Osteocyte (in vitro differentiated cells): ENCODE results near the gene CSAG3. TPM values are rescaled to one million over a fixed set of nuclear protein-coding genes. Genes with fewer than 3 reads are reported as not detected.
"Not testable (repeated sequence)": the region's sequence is repeated elsewhere in the genome, so short reads cannot be mapped to it uniquely, and the experiment has no call there.

ENCODE experiments used
- DNase-seq: peaks from one replicate; pipeline ENCODE4 v3.0.0; 2021; ENCODE audit warnings: mixed read lengths; ENCODE audit not compliant: unreplicated experiment; ENCODE audit errors: extremely low spot score
- H3K27ac Mint-ChIP-seq: one replicate; pipeline ENCODE4 v1.8.0; 2021; ENCODE audit warnings: mild to moderate bottlenecking, mixed read lengths; ENCODE audit not compliant: unreplicated experiment
- H3K27me3 Mint-ChIP-seq: one replicate; pipeline ENCODE4 v1.8.0; 2021; ENCODE audit warnings: mixed read lengths; ENCODE audit not compliant: unreplicated experiment
- H3K36me3 Mint-ChIP-seq: one replicate; pipeline ENCODE4 v1.8.0; 2021; ENCODE audit warnings: mixed read lengths; ENCODE audit not compliant: unreplicated experiment
- H3K4me1 Mint-ChIP-seq: one replicate; pipeline ENCODE4 v1.8.0; 2021; ENCODE audit warnings: mixed read lengths; ENCODE audit not compliant: unreplicated experiment
- H3K4me3 Mint-ChIP-seq: one replicate; pipeline ENCODE4 v1.8.0; 2021; ENCODE audit warnings: mild to moderate bottlenecking, moderate library complexity, mixed read lengths; ENCODE audit not compliant: unreplicated experiment
- H3K9me3 Mint-ChIP-seq: one replicate; pipeline ENCODE4 v1.8.0; 2021; ENCODE audit warnings: mixed read lengths; ENCODE audit not compliant: unreplicated experiment
- long read RNA-seq: library from polyadenylated mRNA; unstranded; transcript quantifications from one replicate; pipeline ENCODE4 v2.0.0, GENCODE V29; 2021
- total RNA-seq: library from RNA; stranded (reverse); gene quantifications from 2 replicates; pipeline ENCODE4 v1.2.1, GENCODE V29; 2021
- TF ChIP-seq, protein P1 (sequence below): fragments of 200-600 bp; sonication (generic); IDR thresholded peaks from 2 replicates; pipeline ENCODE4 v1.5.0; 2021; ENCODE audit warnings: antibody characterized with exemption, mild to moderate bottlenecking, moderate library complexity

CSAG3 gene
- total RNA-seq, result not detected in 2 replicates
- long read RNA-seq, result 0 reads

DNA sequence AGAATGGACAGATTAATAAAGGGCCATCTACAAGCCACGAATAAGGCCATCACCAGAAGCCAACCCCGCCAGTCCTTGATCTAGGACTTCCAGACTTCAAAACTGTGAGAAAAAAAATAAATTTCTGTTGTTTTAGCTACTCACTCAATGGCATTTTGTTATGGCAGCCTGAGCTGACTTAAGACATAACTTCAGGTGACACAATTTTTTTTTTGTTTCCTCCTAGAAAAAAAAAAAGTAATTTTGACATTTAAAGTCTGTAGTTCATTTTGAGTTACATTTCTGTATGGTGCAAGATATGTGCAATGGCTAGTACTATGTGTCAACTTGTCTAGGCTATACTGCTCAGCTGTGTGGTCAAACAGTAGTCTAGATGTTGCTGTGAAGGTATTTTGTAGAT is at the start of gene CSAG3:
Gene CSAG3 (plus strand): TSS at position 301 of the 400 bp plus-strand sequence.
- H3K36me3 Mint-ChIP-seq, H3K9me3 Mint-ChIP-seq, H3K27me3 Mint-ChIP-seq, H3K27ac Mint-ChIP-seq, H3K4me3 Mint-ChIP-seq, H3K4me1 Mint-ChIP-seq, DNase-seq: not testable (repeated sequence)

DNA sequence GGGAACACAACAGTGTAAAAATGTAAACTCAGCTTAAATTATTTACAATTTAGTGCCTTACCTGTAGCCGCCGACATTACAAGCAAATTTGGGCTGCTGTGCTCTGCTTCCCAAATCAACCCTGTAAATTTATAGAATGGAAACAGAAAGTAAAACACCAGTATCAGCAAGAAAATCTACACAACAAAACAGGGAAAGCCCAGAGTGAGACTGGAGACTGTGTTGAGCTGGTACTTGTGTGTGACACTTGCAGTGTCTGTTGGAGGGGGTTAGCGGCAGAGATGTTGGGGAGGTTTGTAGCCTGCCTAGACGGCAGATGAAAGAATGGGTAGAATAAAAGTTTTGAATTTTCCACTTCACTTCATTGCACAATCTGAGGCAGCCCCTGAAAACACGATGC is 45.8 kb upstream of the CSAG3 start:
- H3K27me3 Mint-ChIP-seq, DNase-seq, H3K27ac Mint-ChIP-seq, H3K36me3 Mint-ChIP-seq, H3K4me3 Mint-ChIP-seq, H3K9me3 Mint-ChIP-seq, H3K4me1 Mint-ChIP-seq: not testable (repeated sequence)

DNA sequence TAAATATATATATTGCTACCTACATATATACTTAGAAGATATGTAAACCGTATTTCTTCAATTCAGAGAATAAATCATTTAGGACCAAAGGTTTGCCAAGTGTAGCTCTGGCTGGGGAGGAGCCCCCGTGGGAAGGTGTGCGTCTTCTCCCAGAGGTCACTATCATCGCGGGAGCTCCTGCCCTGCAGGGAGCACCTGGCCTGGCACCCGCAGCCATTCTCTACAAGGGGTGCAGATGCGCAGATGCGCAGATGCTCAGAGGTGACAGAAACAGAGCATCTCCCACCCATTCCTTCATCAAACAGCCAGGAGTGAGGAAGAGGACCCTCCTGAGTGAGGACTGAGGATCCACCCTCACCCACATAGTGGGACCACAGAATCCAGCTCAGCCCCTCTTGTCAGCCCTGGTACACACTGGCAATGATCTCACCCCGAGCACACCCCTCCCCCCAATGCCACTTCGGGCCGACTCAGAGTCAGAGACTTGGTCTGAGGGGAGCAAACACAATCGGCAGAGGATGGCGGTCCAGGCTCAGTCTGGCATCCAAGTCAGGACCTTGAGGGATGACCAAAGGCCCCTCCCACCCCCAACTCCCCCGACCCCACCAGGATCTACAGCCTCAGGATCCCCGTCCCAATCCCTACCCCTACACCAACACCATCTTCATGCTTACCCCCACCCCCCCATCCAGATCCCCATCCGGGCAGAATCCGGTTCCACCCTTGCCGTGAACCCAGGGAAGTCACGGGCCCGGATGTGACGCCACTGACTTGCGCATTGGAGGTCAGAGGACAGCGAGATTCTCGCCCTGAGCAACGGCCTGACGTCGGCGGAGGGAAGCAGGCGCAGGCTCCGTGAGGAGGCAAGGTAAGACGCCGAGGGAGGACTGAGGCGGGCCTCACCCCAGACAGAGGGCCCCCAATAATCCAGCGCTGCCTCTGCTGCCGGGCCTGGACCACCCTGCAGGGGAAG is 44.9 kb upstream of the CSAG3 start, which contains the start of gene MAGEA2B:
Gene MAGEA2B (plus strand): TSS at position 814 of the 973 bp plus-strand sequence. CDS start 2,479 bp downstream, outside the sequence.
- not testable (repeated sequence) for H3K4me1 Mint-ChIP-seq, H3K4me3 Mint-ChIP-seq, H3K36me3 Mint-ChIP-seq, H3K27ac Mint-ChIP-seq, H3K9me3 Mint-ChIP-seq, H3K27me3 Mint-ChIP-seq, DNase-seq

DNA sequence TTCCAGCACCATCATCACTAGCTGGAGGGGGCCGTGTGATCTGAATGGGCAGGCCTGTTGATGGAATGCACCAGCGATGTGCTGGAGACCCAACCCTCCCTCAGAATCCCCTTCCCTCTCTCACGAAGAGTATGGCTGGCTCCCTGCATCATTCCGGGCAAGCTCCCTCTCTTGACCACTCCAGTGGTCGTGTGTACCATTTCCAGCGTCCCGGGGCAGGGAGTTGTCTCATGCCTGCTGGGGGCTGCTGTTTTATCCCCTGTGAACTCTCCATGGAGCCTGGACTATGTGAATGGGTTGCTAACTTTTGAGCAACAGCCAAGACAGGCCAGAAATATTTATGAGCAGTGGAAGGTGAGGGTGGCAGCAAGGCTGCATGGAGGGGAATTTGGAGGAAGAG is 33.6 kb upstream of the CSAG3 start:
- Mint-ChIP-seq H3K27me3 (no peaks in the 10 kb centered on the region), H3K4me1 (no peaks in the 10 kb centered on the region), H3K27ac (no peak overlapping the region), H3K36me3 (no peaks in the 10 kb centered on the region), H3K4me3 (no peak overlapping the region), H3K9me3 (peaks cover 16% of the 10 kb centered on the region)
- TF ChIP-seq, protein P1, sequence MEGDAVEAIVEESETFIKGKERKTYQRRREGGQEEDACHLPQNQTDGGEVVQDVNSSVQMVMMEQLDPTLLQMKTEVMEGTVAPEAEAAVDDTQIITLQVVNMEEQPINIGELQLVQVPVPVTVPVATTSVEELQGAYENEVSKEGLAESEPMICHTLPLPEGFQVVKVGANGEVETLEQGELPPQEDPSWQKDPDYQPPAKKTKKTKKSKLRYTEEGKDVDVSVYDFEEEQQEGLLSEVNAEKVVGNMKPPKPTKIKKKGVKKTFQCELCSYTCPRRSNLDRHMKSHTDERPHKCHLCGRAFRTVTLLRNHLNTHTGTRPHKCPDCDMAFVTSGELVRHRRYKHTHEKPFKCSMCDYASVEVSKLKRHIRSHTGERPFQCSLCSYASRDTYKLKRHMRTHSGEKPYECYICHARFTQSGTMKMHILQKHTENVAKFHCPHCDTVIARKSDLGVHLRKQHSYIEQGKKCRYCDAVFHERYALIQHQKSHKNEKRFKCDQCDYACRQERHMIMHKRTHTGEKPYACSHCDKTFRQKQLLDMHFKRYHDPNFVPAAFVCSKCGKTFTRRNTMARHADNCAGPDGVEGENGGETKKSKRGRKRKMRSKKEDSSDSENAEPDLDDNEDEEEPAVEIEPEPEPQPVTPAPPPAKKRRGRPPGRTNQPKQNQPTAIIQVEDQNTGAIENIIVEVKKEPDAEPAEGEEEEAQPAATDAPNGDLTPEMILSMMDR, result no peak
- no peak for DNase-seq

DNA sequence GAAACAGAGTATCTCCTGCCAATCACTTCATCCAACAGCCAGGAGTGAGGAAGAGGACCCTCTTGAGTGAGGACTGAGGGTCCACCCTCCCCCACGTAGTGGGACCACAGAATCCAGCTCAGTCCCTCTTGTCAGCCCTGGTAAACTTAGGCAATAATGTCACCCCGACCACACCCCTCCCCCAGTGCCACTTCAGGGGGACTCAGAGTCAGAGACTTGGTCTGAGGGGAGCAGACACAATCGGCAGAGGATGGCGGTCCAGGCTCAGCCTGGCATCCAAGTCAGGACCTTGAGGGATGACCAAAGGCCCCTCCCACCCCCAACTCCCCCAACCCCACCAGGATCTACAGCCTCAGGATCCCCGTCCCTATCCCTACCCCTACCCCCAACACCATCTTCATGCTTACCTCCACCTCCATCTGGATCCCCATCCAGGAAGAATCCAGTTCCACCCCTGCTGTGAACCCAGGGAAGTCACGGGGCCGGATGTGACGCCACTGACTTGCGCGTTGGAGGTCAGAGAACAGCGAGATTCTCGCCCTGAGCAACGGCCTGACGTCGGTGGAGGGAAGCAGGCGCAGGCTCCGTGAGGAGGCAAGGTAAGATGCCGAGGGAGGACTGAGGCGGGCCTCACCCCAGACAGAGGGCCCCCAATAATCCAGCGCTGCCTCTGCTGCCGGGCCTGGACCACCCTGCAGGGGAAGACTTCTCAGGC is 25.6 kb upstream of the CSAG3 start, which contains the start of the genes CSAG1 and MAGEA12:
Gene CSAG1 (minus strand): TSS at position 461 of the 715 bp plus-strand sequence. CDS start 1,261 bp downstream, outside the sequence.
Gene MAGEA12 (plus strand): TSS at position 497 of the 715 bp plus-strand sequence. CDS start 2,405 bp downstream, outside the sequence.
- DNase-seq, result peak; percentile 67
- Mint-ChIP-seq H3K4me1 (no peaks in the 10 kb centered on the region), H3K4me3 (no peak within 1 kb of the TSS), H3K27me3 (no peaks in the 10 kb centered on the region), H3K9me3 (peaks cover 10% of the 10 kb centered on the region), H3K27ac (no peak within 1 kb of the TSS), H3K36me3 (no peaks in the 10 kb centered on the region)
- TF ChIP-seq, protein P1, result no peak

DNA sequence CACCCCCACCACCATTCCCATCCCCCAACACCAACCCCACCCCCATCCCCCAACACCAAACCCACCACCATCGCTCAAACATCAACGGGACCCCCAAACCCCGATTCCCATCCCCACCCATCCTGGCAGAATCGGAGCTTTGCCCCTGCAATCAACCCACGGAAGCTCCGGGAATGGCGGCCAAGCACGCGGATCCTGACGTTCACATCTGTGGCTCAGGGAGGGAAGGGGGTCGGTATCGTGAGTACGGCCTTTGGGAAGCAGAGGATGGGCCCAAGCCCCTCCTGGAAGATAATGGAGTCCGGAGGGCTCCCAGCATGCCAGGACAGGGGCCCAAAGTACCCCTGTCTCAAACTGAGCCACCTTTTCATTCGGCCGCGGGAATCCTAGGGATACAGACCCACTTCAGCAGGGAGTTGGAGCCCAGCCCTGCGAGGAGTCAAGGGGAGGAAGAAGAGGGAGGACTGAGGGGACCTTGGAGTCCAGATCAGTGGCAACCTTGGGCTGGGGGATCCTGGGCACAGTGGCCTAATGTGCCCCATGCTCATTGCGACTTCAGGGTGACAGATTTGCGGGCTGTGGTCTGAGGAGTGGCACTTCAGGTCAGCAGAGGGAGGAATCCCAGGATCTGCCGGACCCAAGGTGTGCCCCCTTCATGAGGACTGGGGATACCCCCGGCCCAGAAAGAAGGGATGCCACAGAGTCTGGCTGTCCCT is 24.7 kb upstream of the CSAG3 start:
- DNase-seq, result peak; percentile 75
- H3K27ac Mint-ChIP-seq, H3K27me3 Mint-ChIP-seq, H3K4me1 Mint-ChIP-seq, H3K4me3 Mint-ChIP-seq, H3K36me3 Mint-ChIP-seq: not testable (repeated sequence)
- H3K9me3 Mint-ChIP-seq, result peaks cover 10% of the 10 kb centered on the region
